Astrocyte (in vitro differentiated cells and primary cell): Measurements from ENCODE around the gene LRRC27. TPM values are rescaled to one million over a fixed set of nuclear protein-coding genes. Genes with fewer than 3 reads are reported as not detected.

Experiments used
- DNase-seq: peaks from one replicate; pipeline ENCODE4 v3.0.0-alpha.2; 2010; ENCODE audit warnings: low read depth
- FAIRE-seq: peaks from 2 replicates; lab custom pipeline; 2011; peaks lifted over from hg19 to GRCh38; lab: Jason Lieb, UNC
- H2AFZ ChIP-seq: 2 replicates; pipeline ENCODE4 v1.6.0; 2012; ENCODE audit warnings: low read depth, low read length, inconsistent platforms
- H3K27ac ChIP-seq: 2 replicates; pipeline ENCODE4 v1.5.1; 2011; ENCODE audit warnings: low read depth, low read length, inconsistent platforms
- H3K27me3 ChIP-seq: 2 replicates; pipeline ENCODE4 v1.6.0; 2011; ENCODE audit warnings: low read length, inconsistent platforms; ENCODE audit not compliant: insufficient read depth
- H3K36me3 ChIP-seq: 2 replicates; pipeline ENCODE4 v1.5.1; 2011; ENCODE audit warnings: low read length, inconsistent platforms; ENCODE audit not compliant: insufficient read depth
- H3K4me1 ChIP-seq: 2 replicates; pipeline ENCODE4 v1.5.1; 2011; ENCODE audit warnings: low read length, inconsistent platforms; ENCODE audit not compliant: insufficient read depth
- H3K4me2 ChIP-seq: 2 replicates; pipeline ENCODE4 v1.6.0; 2012; ENCODE audit warnings: low read length, inconsistent platforms
- H3K4me3 ChIP-seq: 2 replicates; pipeline ENCODE4 v1.5.1; 2011; ENCODE audit warnings: low read depth, mild to moderate bottlenecking, low read length, inconsistent platforms; ENCODE audit not compliant: insufficient read depth
- H3K79me2 ChIP-seq: 2 replicates; pipeline ENCODE4 v1.6.0; 2012; ENCODE audit warnings: mild to moderate bottlenecking, low read length, inconsistent platforms; ENCODE audit not compliant: insufficient read depth
- H3K9ac ChIP-seq: 2 replicates; pipeline ENCODE4 v1.6.0; 2012; ENCODE audit warnings: mild to moderate bottlenecking, low read length, inconsistent platforms
- H3K9me3 ChIP-seq: 2 replicates; pipeline ENCODE4 v1.5.1; 2012; ENCODE audit warnings: low read depth, mild to moderate bottlenecking, low read length, inconsistent platforms; ENCODE audit not compliant: insufficient read depth
- H4K20me1 ChIP-seq: 2 replicates; pipeline ENCODE4 v1.6.0; 2012; ENCODE audit warnings: low read length, inconsistent platforms; ENCODE audit not compliant: insufficient read depth
- H3K27ac Mint-ChIP-seq: one replicate; pipeline ENCODE4 v1.8.0; 2021; ENCODE audit warnings: mild to moderate bottlenecking, mixed read lengths; ENCODE audit not compliant: unreplicated experiment
- H3K27me3 Mint-ChIP-seq: one replicate; pipeline ENCODE4 v1.8.0; 2021; ENCODE audit warnings: low read depth, mixed read lengths; ENCODE audit not compliant: unreplicated experiment
- H3K36me3 Mint-ChIP-seq: one replicate; pipeline ENCODE4 v1.8.0; 2021; ENCODE audit warnings: low read depth, mixed read lengths; ENCODE audit not compliant: unreplicated experiment
- H3K4me1 Mint-ChIP-seq: one replicate; pipeline ENCODE4 v1.8.0; 2021; ENCODE audit warnings: low read depth, mixed read lengths; ENCODE audit not compliant: unreplicated experiment
- H3K4me3 Mint-ChIP-seq: one replicate; pipeline ENCODE4 v1.8.0; 2021; ENCODE audit warnings: mild to moderate bottlenecking, moderate library complexity, mixed read lengths; ENCODE audit not compliant: unreplicated experiment
- H3K9me3 Mint-ChIP-seq: one replicate; pipeline ENCODE4 v1.8.0; 2021; ENCODE audit warnings: mild to moderate bottlenecking, mixed read lengths; ENCODE audit not compliant: unreplicated experiment
- EZH2 ChIP-seq: IDR thresholded peaks from 2 replicates; pipeline ENCODE4 v1.6.1; 2012; ENCODE audit warnings: mild to moderate bottlenecking, low read length, inconsistent platforms; ENCODE audit not compliant: insufficient read depth
- total RNA-seq: library from RNA; stranded (reverse); gene quantifications from 2 replicates; pipeline ENCODE4 v1.2.1, GENCODE V29; 2021
- TF ChIP-seq, protein P1 (sequence below): IDR thresholded peaks from 2 replicates; pipeline ENCODE4 v1.5.1; 2011; ENCODE audit warnings: low read depth, mild to moderate bottlenecking, inconsistent platforms, low read length, moderate library complexity; ENCODE audit not compliant: insufficient read depth

LRRC27 gene
- total RNA-seq, 1 donor from 2014 or later = 8.0 TPM

DNA sequence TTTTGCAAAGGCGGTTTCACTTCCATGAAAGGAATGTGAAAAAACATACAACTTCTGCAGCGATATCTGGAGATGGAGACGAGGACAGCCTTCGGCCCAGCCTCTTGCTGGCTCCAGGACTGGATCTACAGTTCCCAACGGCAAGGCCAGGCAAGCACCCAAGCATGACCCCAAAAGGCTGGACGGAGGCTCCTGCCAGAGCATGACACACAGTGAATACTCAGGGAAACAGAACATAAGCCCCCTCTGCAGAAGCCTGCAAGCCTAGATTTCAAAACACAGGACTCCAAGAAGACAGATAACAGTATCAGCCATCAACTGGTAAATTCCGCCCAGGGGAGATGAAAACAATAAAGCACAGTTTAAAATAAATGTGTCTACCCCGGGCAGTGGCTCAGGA lies 3.3 kb upstream of the LRRC27 start:
- Histone ChIP-seq H3K79me2 (peaks cover 65% of the 10 kb centered on the region), H3K27me3 (no peaks in the 10 kb centered on the region), H3K9me3 (no peaks in the 10 kb centered on the region), H4K20me1 (peaks cover 34% of the 10 kb centered on the region), H3K36me3 (peaks cover 6% of the 10 kb centered on the region), H3K4me3 (no peak overlapping the region), H3K4me2 (peak overlapping the region; percentile 99), H2AFZ (no peak overlapping the region), H3K4me1 (peaks cover 20% of the 10 kb centered on the region), H3K27ac (no peak overlapping the region), H3K9ac (no peak overlapping the region)
- peaks cover 18% of the 10 kb centered on the region for H3K4me1 Mint-ChIP-seq
- peaks cover 25% of the 10 kb centered on the region for H3K36me3 Mint-ChIP-seq
- peak overlapping the region; percentile 45 for H3K4me3 Mint-ChIP-seq
- TF ChIP-seq, protein P1, sequence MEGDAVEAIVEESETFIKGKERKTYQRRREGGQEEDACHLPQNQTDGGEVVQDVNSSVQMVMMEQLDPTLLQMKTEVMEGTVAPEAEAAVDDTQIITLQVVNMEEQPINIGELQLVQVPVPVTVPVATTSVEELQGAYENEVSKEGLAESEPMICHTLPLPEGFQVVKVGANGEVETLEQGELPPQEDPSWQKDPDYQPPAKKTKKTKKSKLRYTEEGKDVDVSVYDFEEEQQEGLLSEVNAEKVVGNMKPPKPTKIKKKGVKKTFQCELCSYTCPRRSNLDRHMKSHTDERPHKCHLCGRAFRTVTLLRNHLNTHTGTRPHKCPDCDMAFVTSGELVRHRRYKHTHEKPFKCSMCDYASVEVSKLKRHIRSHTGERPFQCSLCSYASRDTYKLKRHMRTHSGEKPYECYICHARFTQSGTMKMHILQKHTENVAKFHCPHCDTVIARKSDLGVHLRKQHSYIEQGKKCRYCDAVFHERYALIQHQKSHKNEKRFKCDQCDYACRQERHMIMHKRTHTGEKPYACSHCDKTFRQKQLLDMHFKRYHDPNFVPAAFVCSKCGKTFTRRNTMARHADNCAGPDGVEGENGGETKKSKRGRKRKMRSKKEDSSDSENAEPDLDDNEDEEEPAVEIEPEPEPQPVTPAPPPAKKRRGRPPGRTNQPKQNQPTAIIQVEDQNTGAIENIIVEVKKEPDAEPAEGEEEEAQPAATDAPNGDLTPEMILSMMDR = no peak
- TF ChIP-seq EZH2 = no peak
- H3K27ac Mint-ChIP-seq = no peak overlapping the region
- no peak for DNase-seq
- no peak for FAIRE-seq
- no peaks in the 10 kb centered on the region for H3K27me3 Mint-ChIP-seq
- peaks cover 6% of the 10 kb centered on the region for H3K9me3 Mint-ChIP-seq

DNA sequence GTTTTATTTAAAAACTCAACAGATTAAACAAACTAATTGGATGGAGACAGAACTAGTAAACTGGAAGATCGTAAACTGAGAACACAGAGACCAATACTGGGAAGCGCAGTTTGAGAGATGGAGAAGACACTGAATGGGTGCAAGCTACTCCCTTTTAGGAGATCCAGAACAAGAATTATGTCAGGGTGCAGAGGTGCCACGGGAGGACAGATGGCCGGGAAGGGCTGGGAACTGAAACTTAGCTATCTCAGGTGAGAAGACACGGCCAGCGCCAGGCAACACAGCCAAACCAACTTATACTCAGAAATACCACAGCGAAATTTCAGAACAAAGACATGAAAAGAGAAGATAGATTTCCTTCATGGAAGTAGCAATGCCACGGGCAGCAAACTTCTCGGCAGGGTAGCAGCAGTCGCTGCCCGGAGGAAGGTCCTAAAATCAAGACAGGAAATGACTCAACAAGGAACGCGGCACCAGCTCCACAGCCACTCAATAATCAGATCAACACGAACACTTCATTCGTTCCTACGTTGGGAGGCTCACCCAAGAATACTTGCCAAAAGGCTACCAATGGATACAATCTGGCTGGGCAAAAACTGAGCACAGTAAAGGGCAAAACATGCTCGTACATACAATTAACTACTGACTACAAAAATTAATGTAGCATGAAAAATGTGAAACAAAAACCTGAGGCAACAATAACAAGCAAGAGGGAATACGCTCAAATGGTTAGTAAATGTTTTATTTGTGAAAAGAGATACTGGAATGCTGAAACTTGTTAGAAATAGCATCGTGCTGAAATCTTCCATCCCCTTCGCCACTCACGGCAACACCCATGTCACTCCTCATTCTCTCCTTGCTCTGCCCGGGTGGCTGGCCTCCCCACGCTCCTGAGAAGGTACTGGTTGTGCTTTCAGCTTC lies 2.2 kb upstream of the LRRC27 start:
- TF ChIP-seq, protein P1 = no peak
- no peak for TF ChIP-seq EZH2
- peak overlapping the region; percentile 96 for H3K4me3 ChIP-seq
- Mint-ChIP-seq H3K9me3 (peaks cover 6% of the 10 kb centered on the region), H3K36me3 (peaks cover 28% of the 10 kb centered on the region), H3K27me3 (no peaks in the 10 kb centered on the region), H3K4me1 (peaks cover 18% of the 10 kb centered on the region), H3K4me3 (peak overlapping the region; percentile 96), H3K27ac (peak overlapping the region; percentile 10)
- H3K79me2 ChIP-seq = peaks cover 59% of the 10 kb centered on the region
- H3K9me3 ChIP-seq = no peaks in the 10 kb centered on the region
- H3K4me1 ChIP-seq = peaks cover 20% of the 10 kb centered on the region
- peak overlapping the region; percentile 99 for H3K4me2 ChIP-seq
- peaks cover 28% of the 10 kb centered on the region for H4K20me1 ChIP-seq
- peaks cover 2% of the 10 kb centered on the region for H3K36me3 ChIP-seq
- FAIRE-seq (no peak), DNase-seq (peak; percentile 77)
- H3K9ac ChIP-seq = peak overlapping the region; percentile 91
- H2AFZ ChIP-seq = peak overlapping the region; percentile 8
- no peaks in the 10 kb centered on the region for H3K27me3 ChIP-seq
- peak overlapping the region; percentile 28 for H3K27ac ChIP-seq

DNA sequence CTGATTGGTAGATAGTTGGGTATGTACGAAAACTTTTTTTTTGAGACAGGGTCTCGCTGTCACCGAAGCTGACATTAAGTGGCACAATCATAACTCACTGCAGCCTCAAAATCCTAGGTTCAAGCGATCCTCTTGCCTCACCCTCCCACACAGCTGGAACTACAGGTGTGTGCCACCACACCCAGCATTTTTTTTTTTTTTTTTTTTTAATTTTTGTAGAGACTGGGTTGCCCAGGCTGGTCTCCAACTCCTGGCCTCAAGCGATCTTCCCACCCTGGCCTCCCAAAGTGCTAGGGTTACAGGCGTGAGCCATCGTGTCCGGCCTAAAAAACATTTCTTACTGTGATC lies 1.5 kb upstream of the LRRC27 start:
- H3K36me3 ChIP-seq = peaks cover 2% of the 10 kb centered on the region
- peak overlapping the region; percentile 28 for H3K27ac ChIP-seq
- H3K79me2 ChIP-seq = peaks cover 59% of the 10 kb centered on the region
- H3K9ac ChIP-seq = peak overlapping the region; percentile 91
- no peak overlapping the region for H2AFZ ChIP-seq
- no peaks in the 10 kb centered on the region for H3K27me3 ChIP-seq
- peak overlapping the region; percentile 10 for H3K27ac Mint-ChIP-seq
- peak overlapping the region; percentile 96 for H3K4me3 ChIP-seq
- H3K4me3 Mint-ChIP-seq = peak overlapping the region; percentile 96
- FAIRE-seq (no peak), DNase-seq (no peak)
- TF ChIP-seq, protein P1 = no peak
- no peak for TF ChIP-seq EZH2
- H3K27me3 Mint-ChIP-seq = no peaks in the 10 kb centered on the region
- peaks cover 4% of the 10 kb centered on the region for H3K9me3 Mint-ChIP-seq
- H3K36me3 Mint-ChIP-seq = peaks cover 25% of the 10 kb centered on the region
- H3K4me2 ChIP-seq = peak overlapping the region; percentile 99
- H3K4me1 Mint-ChIP-seq = peaks cover 18% of the 10 kb centered on the region
- H4K20me1 ChIP-seq = peaks cover 28% of the 10 kb centered on the region
- H3K9me3 ChIP-seq = no peaks in the 10 kb centered on the region
- H3K4me1 ChIP-seq = peaks cover 20% of the 10 kb centered on the region
